HG03571 (cell line): Measurements from ENCODE around the gene SMG6.
"Not testable (repeated sequence)": the region's sequence is repeated elsewhere in the genome, so short reads cannot be mapped to it uniquely, and the experiment has no call there.

Source experiments
- ATAC-seq: cut with Tn5 transposase; IDR thresholded peaks from one replicate; pipeline ENCODE4 v1.9.1; 2021; ENCODE audit not compliant: unreplicated experiment

The SMG6 gene

DNA sequence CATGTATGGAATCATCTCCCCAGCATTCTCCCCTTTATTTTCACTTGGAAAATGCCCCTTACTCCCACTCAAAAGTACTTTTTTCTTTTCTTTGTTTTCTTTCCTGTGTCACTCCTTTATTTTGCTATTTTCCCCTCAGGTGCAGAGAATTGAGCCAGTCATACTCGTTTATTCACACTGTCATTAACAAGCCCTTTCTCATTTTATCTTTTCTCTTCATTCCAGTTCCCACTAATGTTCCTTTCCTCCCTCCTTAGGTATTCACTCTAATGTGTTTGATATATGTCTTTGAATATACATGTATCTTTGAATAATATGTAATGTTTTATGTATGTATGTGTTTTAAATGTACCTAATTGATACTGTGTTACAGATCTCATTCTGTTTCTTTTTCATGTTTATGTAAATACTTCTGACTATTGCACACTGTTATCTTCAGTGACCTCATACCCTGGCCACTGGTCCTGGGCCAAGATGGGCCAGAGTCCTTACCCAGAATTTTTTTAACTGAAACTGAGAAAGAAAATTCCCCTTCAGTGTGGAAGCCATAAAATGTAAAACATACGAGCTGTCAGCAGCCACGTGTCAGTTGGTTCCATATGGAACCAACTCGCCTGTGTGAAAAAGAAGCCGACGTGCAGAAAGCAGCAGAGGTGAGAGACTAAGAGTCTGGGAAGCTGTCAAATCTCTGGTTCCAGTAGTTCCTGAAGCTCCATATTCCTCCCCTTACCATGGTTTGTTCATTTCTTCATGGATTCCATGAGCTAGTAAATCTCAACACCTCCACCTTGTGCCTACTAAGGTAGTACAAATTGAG lies 6.0 kb upstream of the SMG6 start:
- no peak for ATAC-seq

- no peak for ATAC-seq
These were observed 1.3 kb upstream of the SMG6 start for GRCh38 chr17:2304931-2305330.

- no peak for ATAC-seq
These were observed 794 bp downstream of the SMG6 start for GRCh38 chr17:2302778-2303203.

DNA sequence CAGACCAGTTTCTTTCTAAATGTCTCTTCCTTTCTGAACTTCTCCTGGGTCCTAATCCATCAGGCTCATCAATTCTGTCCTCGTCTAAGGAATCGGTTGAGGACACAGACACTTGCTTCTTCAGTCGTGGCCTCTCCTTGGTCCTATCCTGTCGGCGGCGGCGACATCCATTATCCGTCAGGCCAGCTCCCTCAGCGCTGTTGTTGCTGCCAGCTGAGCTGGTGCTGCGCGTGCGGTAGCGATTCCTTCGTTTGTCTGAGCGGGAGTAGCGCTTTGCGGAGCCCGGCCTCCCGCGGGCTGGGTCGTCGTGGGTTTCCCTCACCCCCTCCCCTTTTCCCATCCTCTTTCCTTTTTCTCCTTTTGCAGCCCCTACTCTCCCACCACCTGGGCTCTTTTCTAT lies 3.8 kb downstream of the SMG6 start:
- ATAC-seq, result no peak

GRCh38 chr17:2299136-2299535 lies 4.4 kb downstream of the SMG6 start:
- ATAC-seq, result no peak

- no peak for ATAC-seq
These were observed 6.6 kb downstream of the SMG6 start for GRCh38 chr17:2297023-2297422.

DNA sequence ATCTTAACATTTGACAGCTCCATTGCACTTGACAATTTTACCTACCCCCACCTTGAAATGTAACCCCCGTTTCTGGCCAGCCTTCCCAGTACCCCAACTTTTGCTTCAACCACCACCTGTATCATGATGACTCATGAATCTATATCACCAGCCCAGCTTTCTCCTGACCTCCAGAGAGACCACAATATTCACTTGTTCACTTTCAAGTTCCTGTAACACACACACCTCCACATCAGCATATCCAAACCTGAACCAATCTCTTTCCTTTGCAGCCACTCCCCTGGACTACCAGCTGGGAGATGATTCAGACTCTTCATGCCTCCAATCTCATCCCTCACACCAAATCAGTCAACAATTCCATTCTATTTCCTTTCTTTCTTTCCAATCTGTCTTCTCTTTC lies 8.0 kb downstream of the SMG6 start:
- no peak for ATAC-seq

GRCh38 chr17:2292100-2292499 lies 11.5 kb downstream of the SMG6 start:
- ATAC-seq, result no peak

DNA sequence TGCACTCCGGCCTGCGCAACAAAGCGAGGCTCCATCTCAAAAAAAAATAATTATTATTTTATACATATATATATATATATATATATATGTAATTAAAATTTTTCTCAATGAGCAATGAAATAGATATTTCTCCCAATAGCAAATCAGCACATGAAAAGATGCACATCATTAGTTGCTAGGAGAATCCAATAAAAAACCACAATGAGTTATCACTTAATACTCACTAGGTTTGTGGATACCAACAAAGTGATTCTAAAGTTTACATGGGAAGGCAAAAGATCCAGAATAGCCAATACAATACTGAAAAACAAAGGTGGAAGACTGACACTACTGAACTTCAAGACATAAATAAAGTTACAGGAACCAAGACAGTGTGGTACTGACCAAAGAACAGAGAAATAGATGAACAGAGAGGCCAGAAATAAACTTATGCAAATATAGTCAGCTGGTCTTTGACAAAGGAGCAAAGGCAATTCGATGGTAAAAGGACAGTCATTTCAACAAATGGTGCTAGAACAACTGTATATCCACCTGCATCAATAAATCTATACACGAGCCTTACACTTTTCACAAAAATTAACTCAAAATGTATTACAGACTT lies 13.6 kb downstream of the SMG6 start:
- no peak for ATAC-seq

- ATAC-seq, result no peak
These were observed 20.3 kb downstream of the SMG6 start for GRCh38 chr17:2283302-2283701.

DNA sequence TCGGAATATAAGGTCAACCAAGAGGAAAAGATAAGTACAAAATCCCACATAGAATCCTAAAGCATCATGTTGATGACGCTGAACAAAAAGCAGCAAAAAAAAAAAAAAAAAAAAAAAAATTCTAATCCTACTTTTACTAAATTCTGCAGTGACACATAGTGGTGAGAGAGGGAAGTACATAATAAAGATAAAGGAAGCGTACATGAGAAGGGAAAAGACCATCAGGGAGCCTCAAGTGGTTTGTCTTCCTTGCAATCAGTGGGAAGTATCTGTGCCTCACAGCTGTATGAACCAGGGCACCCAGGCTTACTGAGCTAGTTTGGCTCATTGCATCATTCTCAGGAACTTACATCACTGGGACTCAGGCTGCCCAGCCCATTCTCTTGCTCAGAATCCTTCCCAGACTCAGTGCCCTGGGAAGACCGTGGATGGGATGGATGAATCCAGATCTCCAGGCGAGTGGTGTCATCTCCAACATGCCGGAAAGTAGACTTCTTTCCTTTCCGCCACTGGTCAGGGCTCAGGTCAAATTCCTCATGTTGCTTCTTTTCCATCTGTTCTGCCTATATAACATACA lies 21.2 kb downstream of the SMG6 start:
- ATAC-seq, result no peak

DNA sequence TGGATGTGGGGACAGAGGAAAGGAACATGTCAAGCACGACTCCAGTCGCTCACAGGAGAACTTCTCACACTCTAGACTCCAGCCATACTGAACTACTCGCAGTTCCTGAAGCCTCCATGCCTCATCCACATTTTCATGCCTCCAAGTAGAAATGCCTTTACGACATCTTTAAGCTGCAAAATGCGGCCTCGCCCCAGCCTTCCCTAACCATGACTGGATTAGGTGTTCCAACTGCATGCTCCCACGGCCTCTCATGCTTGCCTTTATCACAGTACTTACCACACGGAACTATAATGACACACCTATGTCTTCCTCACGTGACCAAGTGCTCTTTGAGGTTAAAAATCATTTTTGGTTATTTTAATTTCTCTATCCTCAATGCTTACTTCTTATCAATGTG lies 23.9 kb downstream of the SMG6 start:
- no peak for ATAC-seq

DNA sequence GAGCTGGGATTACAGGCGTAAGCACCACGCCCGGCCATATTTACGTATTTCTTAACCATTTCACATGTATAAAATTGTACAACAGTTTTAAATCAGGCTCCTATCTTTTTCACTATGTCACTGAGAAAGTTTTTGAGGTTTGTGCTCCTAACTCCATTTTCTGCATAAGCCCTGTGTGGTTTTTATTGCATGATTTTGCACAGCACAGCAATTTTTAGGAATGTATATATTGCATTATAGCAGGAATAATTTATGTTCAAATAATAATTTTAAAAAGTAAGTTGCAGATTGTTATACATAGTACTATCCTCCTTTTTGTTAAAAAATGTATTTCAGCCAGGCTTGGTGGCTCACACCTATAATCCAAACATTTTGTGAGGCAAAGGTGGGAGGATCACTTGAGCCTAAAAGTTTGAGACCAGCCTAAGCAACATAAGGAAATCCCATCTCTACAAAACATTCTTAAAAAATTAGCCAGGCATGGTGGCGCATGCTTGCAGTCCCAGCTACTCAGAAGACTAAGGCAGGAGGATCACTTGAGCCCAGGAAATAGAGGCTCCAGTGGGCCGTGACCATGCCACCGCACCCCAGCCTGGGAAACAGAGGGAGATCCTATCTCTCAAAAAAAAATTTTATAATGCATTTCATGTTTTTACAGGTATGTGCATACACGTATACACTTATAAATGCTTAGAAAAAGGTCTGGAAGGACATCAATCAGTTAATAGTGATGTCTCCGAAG lies 26.0 kb downstream of the SMG6 start:
- ATAC-seq, result no peak

GRCh38 chr17:2275722-2276121 lies 27.9 kb downstream of the SMG6 start:
- ATAC-seq, result no peak

DNA sequence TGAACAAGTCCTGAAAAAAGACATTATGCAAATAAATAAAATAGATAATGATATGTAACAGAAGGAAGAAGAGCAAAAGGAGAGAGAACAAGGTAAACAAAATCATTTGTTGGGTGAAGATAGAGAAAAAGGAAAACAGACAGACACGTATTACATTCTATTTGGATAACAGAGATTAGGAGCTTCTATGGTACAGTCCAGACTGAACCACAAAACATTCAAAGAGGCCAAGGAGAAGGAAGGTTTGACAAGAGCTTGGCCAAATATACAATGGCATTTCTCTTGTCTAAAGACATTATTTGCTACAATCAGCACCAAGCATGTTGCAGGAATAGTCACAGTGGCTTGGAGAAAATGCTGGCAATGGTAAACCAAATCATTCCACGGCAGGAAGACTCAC lies 29.2 kb downstream of the SMG6 start:
- no peak for ATAC-seq

DNA sequence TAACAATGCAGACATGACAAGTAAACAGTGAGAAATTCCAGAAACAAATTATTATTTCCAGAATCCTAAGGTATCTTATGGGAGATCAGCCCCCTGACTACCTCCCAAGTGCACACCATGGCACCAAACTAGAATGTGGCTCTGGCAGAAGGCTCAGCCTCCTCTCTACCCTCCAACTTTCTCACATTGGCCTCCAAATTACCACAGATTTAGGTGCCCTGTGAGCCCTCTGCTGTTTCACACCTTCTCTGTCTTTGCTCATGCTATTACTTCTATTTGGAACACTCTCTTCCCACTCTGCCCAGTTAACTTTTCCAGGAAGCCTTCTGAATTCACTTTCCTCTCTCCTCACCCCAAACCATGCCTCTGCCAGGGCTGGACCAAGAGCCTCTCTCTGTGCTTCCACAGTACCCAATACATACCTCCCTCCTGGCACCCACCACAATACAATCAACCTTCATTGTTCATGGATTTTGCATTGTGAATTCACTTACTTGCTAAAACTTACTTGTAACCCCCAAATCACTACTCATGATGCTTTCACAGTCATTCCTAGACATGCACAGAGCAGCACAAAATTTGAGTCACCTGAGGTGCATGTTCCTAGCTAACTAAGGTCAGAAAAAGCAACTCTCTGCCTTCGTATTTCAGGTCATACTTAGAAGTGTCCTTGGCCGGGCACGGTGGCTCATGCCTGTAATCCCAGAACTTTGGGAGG lies 31.4 kb downstream of the SMG6 start:
- ATAC-seq, result no peak

DNA sequence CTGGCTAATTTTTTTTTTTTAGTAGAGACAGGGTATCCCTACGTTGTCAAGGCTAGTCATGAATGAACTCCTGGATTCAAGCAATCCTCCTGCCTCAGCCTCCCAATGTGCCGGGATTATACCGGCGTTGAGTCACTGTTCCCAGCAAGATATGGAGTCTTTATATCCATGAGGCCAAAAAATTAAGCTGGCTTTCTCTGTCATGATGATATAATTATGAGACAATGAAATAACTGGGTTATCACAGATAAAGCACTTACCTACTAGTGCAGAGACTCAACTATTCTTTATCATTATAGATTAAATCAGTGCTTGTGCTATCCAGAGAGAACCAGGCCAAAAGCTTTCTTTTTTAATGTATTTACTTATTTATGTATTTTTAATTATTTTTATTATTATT lies 36.2 kb downstream of the SMG6 start:
- ATAC-seq, result no peak

DNA sequence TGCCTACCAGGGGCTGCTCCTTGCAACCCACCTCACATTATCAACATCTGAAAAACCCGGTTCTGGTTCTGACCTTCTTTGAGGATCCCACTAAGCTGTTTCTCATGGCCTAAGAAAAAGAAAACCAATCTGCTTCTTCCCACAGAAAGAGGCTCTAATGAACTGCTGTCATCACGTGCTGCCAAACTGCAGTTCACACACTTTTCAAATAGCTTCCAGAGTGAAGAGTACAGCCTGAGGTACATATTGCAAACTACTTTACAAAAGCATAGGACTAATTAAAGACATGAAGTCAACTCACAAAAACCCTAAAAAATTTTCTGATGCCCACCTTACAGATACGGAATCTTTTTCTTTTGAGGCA lies 36.7 kb downstream of the SMG6 start:
- ATAC-seq, result no peak

DNA sequence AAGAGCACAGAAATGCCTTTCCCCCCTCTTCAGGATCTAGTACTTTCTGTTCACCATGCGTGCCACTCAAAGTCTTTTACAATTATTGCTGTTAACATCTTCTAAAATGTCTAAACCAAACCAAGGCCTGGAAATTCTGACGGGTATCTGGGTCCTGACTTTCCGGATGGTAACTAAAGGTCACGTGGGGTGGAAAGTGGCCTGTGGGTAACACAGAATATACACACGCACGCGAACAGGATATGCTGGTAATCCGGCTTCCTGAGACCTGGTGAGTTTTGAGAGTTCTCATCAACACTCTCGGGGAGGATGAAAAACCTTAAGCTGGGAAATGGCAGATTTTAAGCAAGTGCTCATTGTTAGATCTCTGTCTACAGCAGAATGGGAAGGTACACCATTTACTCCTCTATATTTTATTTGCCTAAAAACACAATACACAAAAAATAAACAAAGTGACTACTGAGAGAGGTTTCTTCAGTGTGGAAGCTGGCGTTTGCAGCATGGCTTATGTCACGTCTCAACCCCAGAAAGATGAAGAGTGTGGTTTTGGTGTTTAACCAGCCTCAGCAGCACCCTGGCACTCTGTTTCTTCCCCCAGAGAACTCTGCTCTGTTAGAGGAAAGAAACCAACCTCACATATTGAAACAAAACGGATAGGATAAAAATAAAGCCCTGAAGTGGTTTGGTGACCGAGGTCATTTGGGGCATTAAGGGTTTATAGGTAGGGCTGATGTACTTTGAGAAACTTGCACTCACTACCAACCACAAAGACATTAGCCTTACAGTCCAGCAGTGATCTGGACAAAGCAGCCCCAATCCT lies 37.3 kb downstream of the SMG6 start:
- ATAC-seq, result peak; percentile 74

- ATAC-seq, result not testable (repeated sequence)
These were observed 38.4 kb downstream of the SMG6 start for GRCh38 chr17:2265166-2265565.
